HG03571 (cell line): ENCODE measurements around the gene PTGIS.
"Not testable (repeated sequence)": the region's sequence is repeated elsewhere in the genome, so short reads cannot be mapped to it uniquely, and the experiment has no call there.

Experiments
- ATAC-seq: cut with Tn5 transposase; IDR thresholded peaks from one replicate; pipeline ENCODE4 v1.9.1; 2021; ENCODE audit not compliant: unreplicated experiment

Gene PTGIS

DNA sequence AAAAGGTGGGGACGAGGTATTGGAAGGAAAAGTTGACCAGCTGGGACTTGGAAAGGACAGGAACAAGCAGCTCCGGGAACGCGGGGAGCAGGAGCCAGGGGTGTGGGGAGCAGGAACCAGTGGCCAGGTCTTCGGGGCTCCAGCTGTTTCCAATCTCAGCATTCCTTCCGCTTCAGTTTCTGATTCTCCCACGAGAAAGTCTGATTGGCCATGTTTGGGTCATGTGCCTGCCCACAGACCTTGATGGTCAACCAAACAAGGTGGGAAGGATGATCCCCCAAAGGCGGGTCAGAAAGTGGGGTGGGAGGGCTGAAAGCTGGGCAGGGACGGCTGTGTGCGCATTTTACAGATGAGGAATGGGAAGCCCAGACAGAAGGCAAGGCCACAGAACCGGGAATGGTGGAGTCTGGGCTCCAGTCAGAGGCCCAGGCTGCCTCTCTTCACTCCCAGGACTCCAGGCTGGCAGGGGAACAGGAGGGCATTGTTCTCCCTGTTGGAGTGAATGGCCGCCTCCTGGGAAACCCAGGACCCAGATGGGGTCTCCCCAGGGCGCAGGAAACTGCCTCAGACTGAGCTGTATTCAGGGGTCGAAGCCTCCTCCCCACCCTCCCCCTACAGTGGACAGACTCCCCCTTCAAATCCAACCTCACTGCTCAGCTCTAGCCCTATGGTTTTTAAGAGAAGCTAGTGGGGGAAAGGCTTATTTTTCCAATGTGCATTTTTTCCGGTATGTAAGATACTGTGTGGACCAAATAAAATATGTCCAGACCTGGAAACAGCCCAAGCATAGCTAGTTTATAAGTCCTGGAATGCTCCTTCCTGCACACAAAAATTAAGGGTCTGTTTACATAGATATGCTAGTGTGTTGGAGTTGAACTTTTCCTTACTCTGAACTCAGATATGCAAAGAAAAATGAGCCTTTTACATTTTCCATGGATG, 12.2 kb upstream of the PTGIS start:
- no peak for ATAC-seq

DNA sequence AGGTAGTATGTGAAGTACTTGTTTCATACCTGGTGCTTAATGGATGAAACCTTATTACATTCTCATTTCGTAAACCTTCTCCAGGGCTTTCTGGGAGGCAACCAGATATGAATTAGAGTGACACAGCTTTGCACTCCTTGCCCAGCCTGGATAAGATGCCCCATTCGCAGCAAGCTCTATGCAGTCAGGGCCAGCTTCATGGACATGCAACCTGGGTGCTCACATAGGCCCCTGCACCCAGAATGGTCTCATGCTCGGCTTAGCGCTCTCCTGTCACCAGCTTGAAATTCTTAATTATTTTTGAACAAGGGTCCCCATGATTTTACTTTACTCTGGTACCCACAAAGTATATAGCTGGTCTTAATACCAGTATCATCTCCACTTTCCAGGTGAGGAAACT, 11.3 kb upstream of the PTGIS start:
- no peak for ATAC-seq

DNA sequence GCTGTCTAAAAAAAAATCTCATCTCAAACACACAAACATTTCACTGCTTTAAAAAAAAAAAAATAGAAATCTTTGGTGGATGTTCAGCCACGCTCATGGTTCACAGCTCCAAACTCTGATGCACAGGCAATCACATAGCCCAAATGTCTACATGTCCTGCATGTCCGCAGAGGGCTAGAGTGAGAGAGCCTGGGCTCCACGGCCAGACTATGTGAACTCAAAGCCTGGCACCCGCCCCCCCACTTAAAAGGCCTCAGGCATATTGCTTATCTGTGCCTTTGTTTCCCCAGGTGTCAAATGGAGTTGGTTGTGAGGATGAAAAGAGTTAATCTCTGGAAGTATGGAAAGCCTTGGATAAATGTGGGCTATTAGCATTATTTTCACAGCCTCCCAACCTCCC, 10.5 kb upstream of the PTGIS start:
- ATAC-seq, result no peak

DNA sequence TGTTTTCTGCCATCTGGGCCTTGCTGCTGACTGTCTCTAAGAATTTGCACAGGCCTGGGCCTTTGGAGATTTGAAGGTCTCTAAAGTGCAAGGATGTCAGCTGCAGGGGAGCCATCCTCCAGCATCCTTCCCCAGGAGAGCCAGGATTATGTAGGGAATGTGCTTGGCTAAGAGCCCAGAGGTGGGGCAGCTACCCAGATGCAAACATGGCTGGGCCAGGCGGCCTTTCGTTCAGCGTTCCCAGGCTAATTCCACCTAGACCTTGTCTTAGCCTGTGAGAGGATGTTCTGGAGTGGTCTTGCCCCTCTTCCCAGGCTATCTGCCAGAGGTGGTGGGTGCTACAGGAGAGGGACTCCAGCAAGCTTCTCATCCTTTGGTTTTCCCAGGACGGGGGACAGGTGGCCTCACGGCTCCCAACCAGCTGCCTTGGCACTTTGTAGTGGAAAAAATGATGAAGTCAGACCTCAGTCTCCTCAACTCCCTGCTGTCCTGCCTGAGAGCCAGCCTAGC, 7.7 kb upstream of the PTGIS start:
- ATAC-seq, result no peak

DNA sequence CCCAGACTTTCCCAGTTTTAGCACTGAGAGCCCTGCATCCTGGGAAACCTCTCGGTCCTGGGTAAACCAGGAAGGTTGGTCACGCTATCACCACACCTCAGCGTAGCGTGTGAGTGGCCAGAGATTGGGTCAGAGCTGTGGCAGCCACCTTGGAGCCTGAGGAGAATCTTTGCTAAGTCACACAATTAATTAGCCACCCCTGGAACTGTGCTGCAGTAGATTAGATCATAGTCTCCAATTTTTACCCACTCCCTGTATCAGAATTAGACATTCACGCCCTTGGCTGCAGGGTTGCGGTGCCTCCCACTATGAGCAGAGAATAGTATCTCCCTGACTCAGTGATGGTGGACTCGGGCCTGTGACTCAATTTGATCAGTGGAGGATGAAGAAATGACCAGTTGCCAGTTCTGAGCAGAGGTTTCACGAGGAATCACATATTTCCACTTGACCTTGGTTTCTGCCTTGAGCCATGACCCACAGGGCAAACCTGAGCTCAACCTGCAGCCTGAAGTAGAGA, 6.0 kb upstream of the PTGIS start:
- ATAC-seq, result no peak

DNA sequence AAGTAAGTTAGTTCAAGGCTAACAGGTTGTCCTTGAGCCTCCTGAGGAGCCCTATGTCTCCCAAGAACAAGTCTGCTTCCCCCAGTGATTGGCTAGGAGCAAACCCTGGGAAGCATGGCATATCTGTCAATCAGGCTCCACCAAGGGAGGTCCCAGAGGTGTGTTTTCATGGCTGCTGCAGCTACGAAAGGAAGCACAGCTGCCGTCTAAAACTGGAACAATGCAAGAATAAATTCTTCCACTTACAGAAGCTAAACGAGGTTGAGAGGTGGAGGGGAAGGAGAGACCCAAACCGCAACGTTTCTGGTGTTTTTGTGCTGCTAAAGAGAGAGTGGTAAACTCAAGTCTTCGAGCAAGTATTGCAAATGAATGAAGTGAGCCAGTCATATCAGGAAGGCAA, 4.9 kb upstream of the PTGIS start:
- ATAC-seq, result no peak

DNA sequence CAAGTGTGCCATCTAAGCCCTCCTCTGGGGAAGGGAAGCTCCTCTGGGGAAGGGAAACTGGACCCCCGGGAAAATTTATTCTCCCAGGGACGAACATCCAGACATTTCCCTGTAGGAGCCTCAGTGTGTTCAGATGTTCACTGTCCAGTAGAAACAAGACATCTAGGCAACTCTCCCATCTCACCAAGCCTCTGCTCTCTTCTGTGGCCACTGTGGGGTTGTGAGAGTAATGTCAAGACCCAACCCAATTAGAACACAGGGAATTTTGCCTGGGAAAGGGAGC, 3.6 kb upstream of the PTGIS start:
- ATAC-seq, result no peak

DNA sequence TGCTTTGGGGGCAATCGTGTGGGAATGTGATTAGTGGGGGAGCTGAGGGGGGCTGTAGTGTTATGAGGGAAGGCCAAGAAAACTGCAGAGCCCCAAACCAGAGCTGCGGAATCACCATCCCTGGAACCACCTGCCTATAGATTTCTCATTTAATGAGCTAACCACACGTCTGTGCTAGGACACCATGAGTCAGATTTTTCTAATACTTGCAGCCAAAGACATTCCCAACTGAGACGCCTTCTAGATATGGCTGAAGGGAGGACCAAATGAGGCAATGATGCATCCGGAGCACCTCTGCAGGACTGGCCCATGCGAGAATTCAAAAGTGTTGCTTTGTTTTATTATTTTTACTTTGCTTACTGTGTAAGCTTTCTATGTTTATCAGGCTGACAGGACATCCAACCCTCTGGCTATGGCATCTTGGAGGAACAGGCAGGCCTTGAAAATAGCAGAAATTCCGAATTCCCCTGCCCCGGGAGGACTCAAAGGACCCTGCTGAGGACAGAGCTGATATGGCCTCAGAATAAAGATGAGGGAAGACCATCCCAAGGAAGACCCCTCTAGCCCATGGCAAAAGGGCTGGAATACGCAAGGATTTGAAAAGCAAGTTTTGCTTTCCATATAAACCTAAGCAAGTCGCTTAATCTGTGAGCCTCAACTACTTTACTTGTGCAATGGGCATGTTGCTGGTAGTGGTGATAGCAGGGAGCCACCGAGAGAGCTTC, 3.1 kb upstream of the PTGIS start:
- ATAC-seq, result no peak

DNA sequence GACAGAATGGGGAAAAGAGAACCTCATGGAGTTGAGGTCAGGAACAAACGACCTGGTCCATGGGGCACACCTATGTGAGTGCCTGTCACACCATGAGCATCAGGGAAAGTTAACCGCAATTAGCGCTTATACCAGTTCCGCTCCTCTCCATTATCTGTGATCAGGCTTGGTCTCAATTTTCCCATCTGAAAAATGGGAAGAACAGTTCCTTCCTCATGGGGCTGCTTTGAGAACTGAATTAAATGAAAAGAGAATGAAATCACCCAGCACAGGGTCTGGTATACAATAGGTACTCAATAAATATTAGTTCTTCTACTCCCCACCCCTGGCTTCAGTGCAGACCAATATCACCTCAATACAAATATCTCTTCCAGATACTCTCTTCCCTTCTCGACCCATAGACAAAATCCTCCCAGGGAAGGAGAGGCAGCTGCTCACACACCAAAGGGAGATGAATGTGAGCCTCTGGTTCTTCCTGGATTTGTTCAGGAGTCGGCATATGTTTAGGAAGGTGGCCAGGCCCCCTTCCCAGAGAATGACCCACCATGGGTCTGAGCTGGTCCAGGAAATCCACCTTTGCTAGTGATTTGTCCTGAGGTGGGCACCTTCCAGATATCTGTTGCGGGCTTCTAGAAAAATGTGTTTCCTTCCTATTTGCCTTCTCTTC, 2.4 kb upstream of the PTGIS start:
- ATAC-seq, result no peak

DNA sequence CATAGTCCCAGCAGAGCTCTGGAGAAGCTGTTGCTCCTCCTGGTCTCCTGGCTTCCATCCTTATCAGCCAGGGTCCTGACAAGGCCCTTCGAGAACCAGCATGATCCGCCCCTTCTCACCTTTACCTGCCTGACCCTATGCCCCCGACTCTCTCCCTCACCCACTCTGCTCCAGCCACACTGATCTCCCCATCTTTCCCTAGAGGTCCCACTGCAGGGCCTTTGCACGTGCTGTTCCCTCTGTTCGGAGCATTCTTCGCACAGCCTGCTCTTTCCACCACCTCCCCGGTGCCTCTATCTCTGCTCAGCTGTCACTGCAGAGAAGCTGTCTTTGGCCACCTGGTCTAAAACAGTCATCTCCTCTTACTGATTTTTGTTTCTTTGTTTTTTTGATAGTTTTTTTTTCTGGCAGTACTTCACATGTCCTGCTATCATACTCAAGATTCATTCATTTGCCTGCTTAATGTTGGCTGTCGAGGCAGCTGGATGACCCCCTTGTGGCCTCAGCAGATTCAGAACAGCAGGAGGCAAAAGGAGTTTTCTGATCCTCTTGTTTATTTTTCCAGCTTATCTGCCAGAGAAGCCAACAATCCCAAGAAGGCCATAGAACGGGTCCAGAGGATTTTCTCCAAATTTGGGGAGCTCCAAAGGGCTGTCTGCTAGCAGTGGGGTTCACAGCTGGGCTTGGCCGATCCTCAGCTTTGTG, 1.6 kb upstream of the PTGIS start:
- ATAC-seq, result no peak

DNA sequence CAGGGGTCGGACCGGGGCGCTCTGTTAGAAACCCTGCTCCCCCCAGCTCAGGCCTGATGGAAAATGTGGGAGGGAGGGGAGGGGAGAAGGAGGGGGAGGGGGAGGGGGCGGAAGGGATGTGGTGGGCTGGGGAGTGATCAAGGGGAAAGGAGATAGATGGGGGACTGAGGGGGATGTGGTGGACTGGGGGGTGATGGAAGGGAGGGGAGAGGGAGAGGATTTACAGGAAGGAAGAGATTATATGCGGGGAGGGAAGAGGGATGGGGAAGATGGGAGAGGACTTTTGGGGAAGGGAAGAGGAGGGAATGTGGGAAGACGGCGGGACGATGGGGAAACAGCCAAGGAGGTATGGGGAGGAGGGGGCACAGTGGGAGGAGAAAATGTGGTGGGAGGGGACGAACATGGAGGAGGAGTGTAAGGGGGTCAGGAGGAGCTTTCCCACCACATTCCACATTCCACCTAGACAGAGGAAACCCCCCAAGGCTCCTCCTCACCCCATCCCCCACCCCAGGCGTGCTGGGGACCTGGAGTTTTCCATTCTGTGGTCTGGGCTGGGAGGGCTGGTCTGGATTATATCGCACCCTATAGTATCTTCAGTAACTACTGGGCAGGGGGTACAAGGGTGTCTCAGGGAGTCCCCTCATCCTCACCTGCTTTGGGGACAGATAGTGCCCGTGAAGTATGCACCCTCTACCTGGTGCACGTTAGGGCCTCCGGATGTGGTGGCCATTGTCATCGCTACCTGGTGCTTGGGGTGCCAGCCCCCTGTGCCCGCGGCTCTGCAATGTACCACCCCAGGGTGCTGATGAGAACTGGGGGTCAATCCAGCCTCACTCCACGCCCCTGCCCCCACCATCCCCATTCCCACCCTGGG, 578 bp upstream of the PTGIS start:
- no peak for ATAC-seq

DNA sequence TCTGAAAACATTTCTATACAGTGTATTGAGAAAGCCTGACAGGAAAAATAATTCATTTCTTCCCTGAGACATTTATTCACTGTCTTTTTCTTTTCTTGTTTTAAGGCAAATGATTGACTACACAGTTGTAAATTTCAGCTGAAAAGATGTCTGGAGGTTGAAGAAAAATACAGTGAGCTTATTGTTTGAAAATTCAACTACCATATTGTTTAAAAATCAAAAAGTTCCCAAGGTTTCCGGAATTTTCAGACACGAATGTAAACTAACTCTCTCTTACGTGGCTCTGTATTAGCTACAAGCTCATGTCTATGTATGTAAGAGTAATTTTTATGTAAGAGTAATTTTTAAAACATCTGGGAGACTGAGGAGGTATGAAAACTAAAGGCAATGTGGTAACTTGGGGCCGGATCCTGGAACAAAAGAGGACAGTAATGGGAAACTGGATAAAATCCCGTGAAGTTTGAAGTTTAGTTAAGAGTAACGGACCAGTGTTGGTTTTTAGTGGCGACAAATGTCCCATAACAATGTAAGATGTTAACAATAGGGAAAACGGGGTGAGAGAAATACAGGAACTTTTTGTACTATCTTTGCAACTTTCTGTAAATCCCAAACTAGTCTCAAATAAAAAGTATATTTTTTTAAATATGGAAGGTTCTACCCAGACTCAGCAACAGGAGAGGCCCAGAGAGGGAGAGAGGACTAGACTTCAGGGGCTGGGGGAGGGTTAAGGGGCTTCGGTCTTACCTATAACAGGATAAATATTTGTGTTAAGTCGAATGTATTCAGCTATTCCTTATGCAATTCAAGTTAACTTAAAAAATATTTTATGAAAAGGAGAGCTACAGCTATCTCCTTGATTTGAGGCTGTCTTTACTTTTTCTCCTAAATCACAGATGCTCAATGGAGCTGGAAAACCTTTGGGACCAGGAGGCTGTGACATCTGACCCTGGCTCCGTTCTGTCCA, 1.3 kb downstream of the PTGIS start:
- no peak for ATAC-seq

DNA sequence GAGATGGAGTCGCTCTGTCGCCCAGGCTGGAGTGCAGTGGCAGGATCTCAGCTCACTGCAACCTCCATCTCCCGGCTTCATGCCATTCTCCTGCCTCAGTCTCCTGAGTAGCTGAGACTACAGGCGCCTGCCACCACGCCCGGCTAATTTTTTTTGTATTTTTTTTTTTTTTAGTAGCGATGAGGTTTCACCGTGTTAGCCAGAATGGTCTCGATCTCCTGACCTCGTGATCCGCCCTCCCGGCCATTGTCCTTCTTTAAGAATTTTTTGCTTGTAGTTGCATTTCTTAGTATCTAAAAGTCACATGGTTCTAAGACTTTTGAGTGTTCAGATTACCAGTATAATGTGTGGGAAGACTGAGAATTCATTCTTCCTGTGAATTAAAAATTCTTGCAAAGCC, 2.9 kb downstream of the PTGIS start:
- not testable (repeated sequence) for ATAC-seq

DNA sequence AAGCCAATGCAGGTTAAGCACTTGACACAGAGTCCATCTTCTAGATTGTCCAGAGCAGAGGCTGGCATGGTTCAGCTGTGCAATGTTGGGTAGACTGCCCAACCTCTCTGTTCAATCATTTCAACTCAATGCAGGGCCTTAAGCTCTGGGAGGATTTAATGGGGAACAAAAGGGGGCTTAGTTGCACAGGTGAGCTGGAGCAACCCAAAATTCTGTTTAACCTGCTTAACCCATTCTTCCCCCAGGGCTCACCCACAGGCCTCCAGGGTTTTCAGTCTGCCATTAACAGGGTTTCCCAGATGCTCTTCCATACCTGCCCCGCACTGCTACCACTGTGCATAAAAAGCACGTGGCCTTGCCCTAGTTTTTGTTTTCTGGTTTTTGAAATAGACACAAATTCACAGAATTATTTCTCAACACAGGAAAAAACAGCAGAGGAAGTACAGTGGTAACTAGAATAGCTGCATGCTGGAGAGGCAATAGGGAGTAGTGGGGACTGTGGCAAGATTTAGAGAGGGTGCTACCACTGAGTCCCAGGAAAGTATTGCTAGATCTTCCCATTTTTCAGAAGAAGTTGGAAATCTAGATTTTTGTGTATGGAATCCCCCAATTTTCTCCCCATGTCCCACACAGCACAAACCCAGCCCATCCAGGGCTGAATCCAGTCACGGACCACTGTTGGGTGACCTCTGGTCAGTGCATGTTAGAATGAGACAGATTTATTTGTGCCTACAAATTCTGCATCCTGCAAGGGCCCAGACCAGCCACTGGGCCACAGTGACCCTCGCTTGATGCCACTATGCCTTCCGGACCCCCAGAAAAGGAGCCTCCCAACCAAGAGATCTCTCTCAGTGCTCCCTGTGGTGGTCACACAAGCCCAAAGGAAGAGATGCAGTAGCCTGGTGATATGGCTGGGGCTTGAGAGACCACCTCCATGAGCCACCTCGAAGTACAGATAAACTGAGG, 4.6 kb downstream of the PTGIS start:
- ATAC-seq, result no peak

DNA sequence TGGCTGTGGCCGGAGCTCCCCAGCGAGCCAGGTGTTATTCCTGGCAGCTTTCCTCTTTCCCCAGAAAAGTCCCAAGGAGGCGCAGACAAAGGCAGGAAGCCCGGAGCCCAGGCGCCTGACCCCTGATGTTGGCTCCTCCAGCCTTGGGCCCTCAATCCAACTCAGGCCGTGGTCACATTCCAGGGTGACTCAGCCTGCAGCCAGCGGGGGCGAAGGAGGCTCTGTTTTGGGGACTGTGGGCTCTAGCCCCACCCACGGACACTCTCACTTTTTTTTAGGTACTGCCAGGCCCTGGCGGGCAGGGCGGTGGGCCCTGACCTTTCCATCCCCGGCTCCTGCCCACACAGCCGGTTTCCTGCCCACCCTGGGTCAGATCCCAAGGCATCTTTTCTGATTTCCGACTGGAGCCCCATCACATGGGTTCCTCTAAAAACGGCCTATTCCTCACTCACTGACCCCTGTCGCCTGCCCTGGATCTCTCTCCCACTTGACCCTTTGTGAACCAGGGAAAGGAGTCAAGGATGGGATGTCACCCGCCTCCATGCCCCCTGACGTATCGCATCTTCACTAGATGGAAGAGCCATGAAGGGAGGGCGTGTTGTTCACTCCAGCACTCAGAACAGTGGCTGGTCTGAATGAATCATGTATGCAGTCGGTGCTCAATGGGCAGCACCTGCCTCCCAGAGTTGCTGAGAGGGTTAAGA, 5.5 kb downstream of the PTGIS start:
- ATAC-seq, result no peak

DNA sequence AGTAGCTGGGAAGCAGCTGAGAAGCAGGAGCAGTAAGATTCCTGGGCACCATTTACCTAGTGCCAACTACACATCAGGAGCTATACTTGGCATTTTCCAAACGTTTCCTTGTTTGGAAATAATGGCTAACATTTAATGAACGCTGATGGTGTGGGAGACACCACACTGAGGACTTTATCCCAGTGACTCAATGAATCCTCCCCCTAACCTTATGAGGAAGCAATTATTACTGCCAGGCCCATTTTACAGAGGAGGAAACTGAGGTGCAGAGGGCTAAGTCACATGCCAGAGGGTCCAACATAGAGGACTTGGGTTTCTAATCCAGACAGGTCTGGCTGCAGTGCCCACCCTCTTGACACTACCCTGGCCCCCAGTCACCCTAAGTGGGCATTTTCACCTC, 6.1 kb downstream of the PTGIS start:
- no peak for ATAC-seq

DNA sequence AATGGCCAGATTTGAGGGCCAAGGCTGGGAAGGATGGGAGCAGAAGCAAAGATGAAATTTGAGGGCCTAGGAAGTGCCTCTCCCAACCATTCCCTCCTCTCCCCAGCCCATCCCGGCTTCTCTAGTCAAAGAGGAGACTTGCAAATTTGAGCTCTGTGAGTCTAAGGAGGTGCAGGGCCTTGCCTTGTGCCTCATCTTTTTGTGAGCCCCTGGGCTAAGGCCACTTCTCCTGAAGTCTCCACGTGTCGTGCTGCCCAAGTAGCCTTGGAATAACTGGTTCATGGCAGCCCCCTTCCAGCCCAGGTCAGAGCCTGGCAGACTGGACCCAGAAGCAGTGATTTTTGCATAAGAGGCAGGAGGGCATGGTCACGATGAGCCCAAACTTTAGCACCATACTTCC, 6.7 kb downstream of the PTGIS start:
- no peak for ATAC-seq
